Skin epidermis (tissue), 12 donors: ENCODE measurements around the gene ZGRF1.
"Not testable (repeated sequence)": the region's sequence is repeated elsewhere in the genome, so short reads cannot be mapped to it uniquely, and the experiment has no call there.

Experiments
- H3K27ac ChIP-seq, 21 experiments: fragments of 200-600 bp; sonication (generic) in 11 of 21; one replicate each; pipeline ENCODE4 v1.5.0; 2020; ENCODE audit warnings: mild to moderate bottlenecking in 3 of 21, inconsistent platforms in 2 of 21, moderate library complexity in 2 of 21
- H3K4me3 ChIP-seq, 7 experiments: fragments of 200-600 bp; sonication (generic) in 2 of 7; one replicate each; pipeline ENCODE4 v1.5.0; 2020; ENCODE audit warnings: inconsistent platforms in 2 of 7, mild to moderate bottlenecking in 2 of 7, moderate library complexity in 1 of 7

The ZGRF1 gene

DNA sequence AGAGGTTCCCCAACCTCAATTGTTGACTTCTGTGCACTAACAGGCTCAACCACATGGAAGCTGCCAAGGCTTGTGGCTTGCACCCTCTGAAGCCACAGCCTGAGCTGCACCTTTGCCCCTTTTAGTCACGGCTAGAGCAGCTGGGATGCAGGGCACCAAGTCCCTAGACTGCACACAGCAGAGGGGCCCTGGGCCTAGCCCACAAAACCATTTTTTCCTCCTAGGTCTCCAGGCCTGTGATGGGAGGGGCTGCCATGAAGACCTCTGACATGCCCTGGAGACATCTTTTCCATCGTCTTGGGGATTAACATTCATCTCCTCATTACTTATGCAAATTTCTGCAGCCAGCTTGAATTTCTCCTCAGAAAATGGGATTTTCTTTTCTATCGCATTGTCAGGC, 145.9 kb downstream of the ZGRF1 start:
- H3K27ac ChIP-seq, H3K4me3 ChIP-seq: not testable (repeated sequence)
